Ureter (tissue), 1 donor: ENCODE results near the gene MAT1A. TPM values are rescaled to one million over a fixed set of nuclear protein-coding genes. Genes with fewer than 3 reads are reported as not detected.
"Not testable (repeated sequence)": the region's sequence is repeated elsewhere in the genome, so short reads cannot be mapped to it uniquely, and the experiment has no call there.

Source experiments
- DNase-seq: peaks from one replicate; pipeline ENCODE4 v3.0.0-alpha.2; 2020; ENCODE audit warnings: low spot score
- total RNA-seq: library from RNA; stranded (reverse); gene quantifications from one replicate; pipeline ENCODE4 v1.2.4, GENCODE V29; 2023
- donor health status: DM: yes; HTN: yes; CAD: no.

The MAT1A gene
- total RNA-seq, 1 donor from 2014 or later, result 0.75 TPM

GRCh38 chr10:80223031-80223419, 66.4 kb downstream of the MAT1A start:
- DNase-seq, result not testable (repeated sequence)

Other genes with a start within 250 kb of the MAT1A start
- gene TMEM254, start 211.0 kb downstream of the MAT1A start, total RNA-seq, result 38.0 TPM
- gene PLAC9, start 156.9 kb downstream of the MAT1A start, total RNA-seq, result 44.2 TPM
- 372 TPM for gene ANXA11, start 84.1 kb downstream of the MAT1A start, total RNA-seq
- not detected for gene DYDC1, start 67.1 kb upstream of the MAT1A start, total RNA-seq
- gene DYDC2, start 67.1 kb upstream of the MAT1A start, total RNA-seq, result not detected
- 118 TPM for gene PRXL2A, start 118.9 kb upstream of the MAT1A start, total RNA-seq
- gene TSPAN14, start 164.7 kb upstream of the MAT1A start, total RNA-seq, result 177 TPM
- not detected for gene SH2D4B, start 248.2 kb upstream of the MAT1A start, total RNA-seq